Peyer's patch (tissue), 4 donors: ENCODE data around the gene DKK3.

Experiments used
- POLR2A ChIP-seq, 2 donors: fragments of 450-650 bp; IDR thresholded peaks; one replicate each; pipeline ENCODE4 v1.5.1; 2017; ENCODE audit warnings: antibody characterized with exemption in 2 of 2, mild to moderate bottlenecking in 2 of 2, moderate library complexity in 2 of 2
- TF ChIP-seq, protein P1 (sequence below), 6 experiments: fragments of 450-650 bp in 4 of 6; fragments of 200-600 bp in 2 of 6; sonication (generic) in 1 of 6; IDR thresholded peaks; one replicate each; pipeline ENCODE4 v1.5.1; 2017 to 2019; ENCODE audit warnings: antibody characterized with exemption in 6 of 6, mild to moderate bottlenecking in 3 of 6, moderate library complexity in 1 of 6

GRCh38 chr11:11935536-11935935, 72.9 kb downstream of the DKK3 start:
- TF ChIP-seq, protein P1, sequence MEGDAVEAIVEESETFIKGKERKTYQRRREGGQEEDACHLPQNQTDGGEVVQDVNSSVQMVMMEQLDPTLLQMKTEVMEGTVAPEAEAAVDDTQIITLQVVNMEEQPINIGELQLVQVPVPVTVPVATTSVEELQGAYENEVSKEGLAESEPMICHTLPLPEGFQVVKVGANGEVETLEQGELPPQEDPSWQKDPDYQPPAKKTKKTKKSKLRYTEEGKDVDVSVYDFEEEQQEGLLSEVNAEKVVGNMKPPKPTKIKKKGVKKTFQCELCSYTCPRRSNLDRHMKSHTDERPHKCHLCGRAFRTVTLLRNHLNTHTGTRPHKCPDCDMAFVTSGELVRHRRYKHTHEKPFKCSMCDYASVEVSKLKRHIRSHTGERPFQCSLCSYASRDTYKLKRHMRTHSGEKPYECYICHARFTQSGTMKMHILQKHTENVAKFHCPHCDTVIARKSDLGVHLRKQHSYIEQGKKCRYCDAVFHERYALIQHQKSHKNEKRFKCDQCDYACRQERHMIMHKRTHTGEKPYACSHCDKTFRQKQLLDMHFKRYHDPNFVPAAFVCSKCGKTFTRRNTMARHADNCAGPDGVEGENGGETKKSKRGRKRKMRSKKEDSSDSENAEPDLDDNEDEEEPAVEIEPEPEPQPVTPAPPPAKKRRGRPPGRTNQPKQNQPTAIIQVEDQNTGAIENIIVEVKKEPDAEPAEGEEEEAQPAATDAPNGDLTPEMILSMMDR (IDR thresholded peaks at IDR 0.05), result no peak
- TF ChIP-seq POLR2A (IDR thresholded peaks at IDR 0.05), result no peak
